ENCODE measurements around the gene ARHGAP11A.

ARHGAP11A gene

GRCh38 chr15:32656091-32656490, 40.8 kb downstream of the ARHGAP11A start:
- DNase-seq (ENCODE audit: low spot score) = no peak

- DNase-seq (ENCODE audit: low spot score) = no peak
These were observed 41.2 kb downstream of the ARHGAP11A start for GRCh38 chr15:32656496-32656895.

GRCh38 chr15:32657198-32657883, 42.0 kb downstream of the ARHGAP11A start:
- DNase-seq (ENCODE audit: low spot score) = no peak

- DNase-seq (ENCODE audit: low spot score) = no peak
These were observed 42.6 kb downstream of the ARHGAP11A start for GRCh38 chr15:32657941-32658340.

GRCh38 chr15:32659340-32660155, 44.2 kb downstream of the ARHGAP11A start:
- no peak for DNase-seq (ENCODE audit: low spot score)

- no peak for DNase-seq (ENCODE audit: low spot score)
These were observed 48.4 kb downstream of the ARHGAP11A start for GRCh38 chr15:32663671-32664070.

GRCh38 chr15:32664796-32665195, 49.5 kb downstream of the ARHGAP11A start:
- DNase-seq (ENCODE audit: low spot score) = no peak

GRCh38 chr15:32667321-32667720, 52.0 kb downstream of the ARHGAP11A start:
- DNase-seq (ENCODE audit: low spot score) = no peak

GRCh38 chr15:32668942-32669341, 53.6 kb downstream of the ARHGAP11A start:
- DNase-seq (ENCODE audit: low spot score) = no peak

- DNase-seq (ENCODE audit: low spot score) = no peak
These were observed 54.8 kb downstream of the ARHGAP11A start for GRCh38 chr15:32669896-32670611.

- no peak for DNase-seq (ENCODE audit: low spot score)
These were observed 55.3 kb downstream of the ARHGAP11A start for GRCh38 chr15:32670623-32671022.

GRCh38 chr15:32671339-32672325, 56.3 kb downstream of the ARHGAP11A start:
- DNase-seq (ENCODE audit: low spot score) = no peak

- DNase-seq (ENCODE audit: low spot score) = no peak
These were observed 59.4 kb downstream of the ARHGAP11A start for GRCh38 chr15:32674681-32675080.

GRCh38 chr15:32675466-32675865, 60.2 kb downstream of the ARHGAP11A start:
- DNase-seq (ENCODE audit: low spot score) = no peak

GRCh38 chr15:32676169-32676568, 60.9 kb downstream of the ARHGAP11A start:
- DNase-seq (ENCODE audit: low spot score) = no peak

GRCh38 chr15:32677238-32677750, 62.0 kb downstream of the ARHGAP11A start:
- DNase-seq (ENCODE audit: low spot score) = no peak

GRCh38 chr15:32679298-32679690, 64.0 kb downstream of the ARHGAP11A start:
- DNase-seq (ENCODE audit: low spot score) = no peak

GRCh38 chr15:32682569-32682968, 67.3 kb downstream of the ARHGAP11A start:
- no peak for DNase-seq (ENCODE audit: low spot score)

GRCh38 chr15:32682977-32683630, 67.8 kb downstream of the ARHGAP11A start:
- DNase-seq (ENCODE audit: low spot score) = no peak

- DNase-seq (ENCODE audit: low spot score) = no peak
These were observed 68.7 kb downstream of the ARHGAP11A start for GRCh38 chr15:32683906-32684584.
